DOHH2 (cell line): ENCODE measurements around the gene HNRNPAB.

Experiments used
- EZH2phosphoT487 ChIP-seq: fragments of 200-600 bp; sonication (generic); IDR thresholded peaks from 2 replicates; pipeline ENCODE4 v1.6.1; 2017; ENCODE audit warnings: borderline replicate concordance, mild to moderate bottlenecking, antibody characterized with exemption, low read length, moderate library complexity, mixed read lengths
- TF ChIP-seq, protein P1 (sequence below): fragments of 200-600 bp; sonication (generic); IDR thresholded peaks from one replicate; pipeline ENCODE4 v1.5.1; 2014; ENCODE audit warnings: antibody characterized with exemption, mild to moderate bottlenecking, low read depth, low read length; ENCODE audit not compliant: poor library complexity, severe bottlenecking

DNA sequence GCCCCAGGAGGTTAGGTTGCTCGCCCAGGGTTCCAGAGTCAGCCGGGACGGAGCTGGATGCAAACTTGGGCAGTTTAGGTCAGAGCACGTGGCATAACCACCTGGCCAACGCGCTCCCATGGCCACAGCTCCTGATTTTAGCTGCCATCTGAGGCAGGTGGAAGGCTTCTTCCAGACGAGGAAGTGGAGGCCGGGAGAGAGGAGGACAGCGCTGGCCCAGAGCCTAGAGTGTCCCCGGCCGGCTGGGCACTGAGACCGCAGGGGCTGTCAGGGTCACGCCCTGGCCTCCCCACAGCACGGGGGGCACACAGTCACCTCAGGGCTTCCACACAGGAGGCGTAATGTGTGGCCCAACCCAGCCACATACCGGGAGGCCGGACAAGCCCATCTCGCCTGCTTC is 44.4 kb downstream of the HNRNPAB start:
- TF ChIP-seq EZH2phosphoT487: no peak
- TF ChIP-seq, protein P1, sequence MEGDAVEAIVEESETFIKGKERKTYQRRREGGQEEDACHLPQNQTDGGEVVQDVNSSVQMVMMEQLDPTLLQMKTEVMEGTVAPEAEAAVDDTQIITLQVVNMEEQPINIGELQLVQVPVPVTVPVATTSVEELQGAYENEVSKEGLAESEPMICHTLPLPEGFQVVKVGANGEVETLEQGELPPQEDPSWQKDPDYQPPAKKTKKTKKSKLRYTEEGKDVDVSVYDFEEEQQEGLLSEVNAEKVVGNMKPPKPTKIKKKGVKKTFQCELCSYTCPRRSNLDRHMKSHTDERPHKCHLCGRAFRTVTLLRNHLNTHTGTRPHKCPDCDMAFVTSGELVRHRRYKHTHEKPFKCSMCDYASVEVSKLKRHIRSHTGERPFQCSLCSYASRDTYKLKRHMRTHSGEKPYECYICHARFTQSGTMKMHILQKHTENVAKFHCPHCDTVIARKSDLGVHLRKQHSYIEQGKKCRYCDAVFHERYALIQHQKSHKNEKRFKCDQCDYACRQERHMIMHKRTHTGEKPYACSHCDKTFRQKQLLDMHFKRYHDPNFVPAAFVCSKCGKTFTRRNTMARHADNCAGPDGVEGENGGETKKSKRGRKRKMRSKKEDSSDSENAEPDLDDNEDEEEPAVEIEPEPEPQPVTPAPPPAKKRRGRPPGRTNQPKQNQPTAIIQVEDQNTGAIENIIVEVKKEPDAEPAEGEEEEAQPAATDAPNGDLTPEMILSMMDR: no peak
